IMR-90 (cell line): ENCODE measurements around the gene SLC44A1. TPM values are rescaled to one million over a fixed set of nuclear protein-coding genes. Genes with fewer than 3 reads are reported as not detected.

ENCODE experiments used
- ATAC-seq: fragments of 200-7000 bp; cut with Tn5 transposase; 2 replicates; pipeline ENCODE4 v1.9.1; 2020; ENCODE audit warnings: low read depth, mild to moderate bottlenecking, moderate library complexity
- BruUV-seq: library from RNA; stranded (reverse); fragments of 400-500 nt; replicated peaks from 2 replicates; lab custom pipeline; 2021; lab: Mats Ljungman, UMichigan
- CTCF ChIA-PET: fragments of 300-600 bp; formaldehyde crosslinking; extraction: SDS; loops from one replicate; lab custom pipeline; 2021; ENCODE audit warnings: antibody characterized with exemption; lab: Yijun Ruan, JAX
- POLR2A ChIA-PET: fragments of 300-600 bp; sonication (Branson Sonifier 250); formaldehyde crosslinking; loops from one replicate; lab custom pipeline; 2022; ENCODE audit warnings: antibody characterized with exemption; ENCODE audit not compliant: unreplicated experiment; lab: Charles Lee
- DNase-seq: peaks from one replicate; pipeline ENCODE4 v3.0.0; 2013
- H2AFZ ChIP-seq: replicated peaks from 2 replicates; pipeline ENCODE3; 2013; ENCODE audit warnings: low read length, mild to moderate bottlenecking; ENCODE audit not compliant: poor library complexity
- H2AK5ac ChIP-seq: 2 replicates; pipeline ENCODE4 v1.6.1; 2013; ENCODE audit warnings: low read depth, low read length, inconsistent platforms
- H2AK9ac ChIP-seq: replicated peaks from 2 replicates; pipeline ENCODE3; 2013; ENCODE audit warnings: mild to moderate bottlenecking, low read depth, low read length, moderate library complexity; ENCODE audit not compliant: poor library complexity
- H2BK120ac ChIP-seq: 2 replicates; pipeline ENCODE4 v1.6.1; 2013; ENCODE audit warnings: low read depth, low read length, inconsistent platforms
- H2BK15ac ChIP-seq: 3 replicates; pipeline ENCODE4 v1.6.1; 2013; ENCODE audit warnings: low read depth, low read length, inconsistent platforms
- H2BK20ac ChIP-seq: 2 replicates; pipeline ENCODE4 v1.6.1; 2013; ENCODE audit warnings: low read depth, mild to moderate bottlenecking, inconsistent platforms, low read length, moderate library complexity
- H2BK5ac ChIP-seq: 2 replicates; pipeline ENCODE4 v1.6.1; 2013; ENCODE audit warnings: mild to moderate bottlenecking, low read depth, low read length, inconsistent platforms; ENCODE audit not compliant: poor library complexity, severe bottlenecking
- H3K14ac ChIP-seq: replicated peaks from 2 replicates; pipeline ENCODE4 v1.6.1; 2013; ENCODE audit warnings: low read depth, low read length, inconsistent platforms
- H3K18ac ChIP-seq: 2 replicates; pipeline ENCODE4 v1.6.1; 2013; ENCODE audit warnings: low read depth, low read length, control low read depth
- H3K23ac ChIP-seq: 2 replicates; pipeline ENCODE4 v1.6.1; 2013; ENCODE audit warnings: low read depth, low read length, inconsistent platforms
- H3K27ac ChIP-seq: 2 replicates; pipeline ENCODE4 v1.5.1; 2013; ENCODE audit warnings: mild to moderate bottlenecking, control low read depth, low read length; ENCODE audit not compliant: insufficient read depth
- H3K27me3 ChIP-seq: 2 replicates; pipeline ENCODE4 v1.6.1; 2013; ENCODE audit warnings: low read length; ENCODE audit not compliant: control insufficient read depth, insufficient read depth
- H3K36me3 ChIP-seq: 2 replicates; pipeline ENCODE4 v1.6.1; 2013; ENCODE audit warnings: low read length, mixed read lengths; ENCODE audit not compliant: control insufficient read depth, insufficient read depth
- H3K4ac ChIP-seq: 2 replicates; pipeline ENCODE4 v1.6.1; 2013; ENCODE audit warnings: low read depth, low read length, inconsistent platforms
- H3K4me1 ChIP-seq: 2 replicates; pipeline ENCODE4 v1.6.1; 2013; ENCODE audit warnings: low read length, mixed read lengths; ENCODE audit not compliant: control insufficient read depth, insufficient read depth
- H3K4me2 ChIP-seq: 2 replicates; pipeline ENCODE4 v1.6.1; 2013; ENCODE audit warnings: low read depth, mild to moderate bottlenecking, control low read depth, low read length, moderate library complexity
- H3K4me3 ChIP-seq: 2 replicates; pipeline ENCODE4 v1.5.1; 2013; ENCODE audit warnings: low read depth, mild to moderate bottlenecking, control low read depth, low read length, moderate library complexity; ENCODE audit not compliant: insufficient read depth
- H3K56ac ChIP-seq: 2 replicates; pipeline ENCODE4 v1.6.1; 2013; ENCODE audit warnings: low read length, inconsistent platforms; ENCODE audit not compliant: insufficient read depth; ENCODE audit errors: extremely low read depth
- H3K79me1 ChIP-seq, 2 experiments: 2 replicates each; pipeline ENCODE4 v1.6.1; 2013; ENCODE audit warnings: low read length in 2 of 2, inconsistent platforms in 1 of 2, low read depth in 1 of 2
- H3K9ac ChIP-seq: 2 replicates; pipeline ENCODE4 v1.6.1; 2013; ENCODE audit warnings: low read depth, low read length, control low read depth
- H3K9me1 ChIP-seq: 2 replicates; pipeline ENCODE4 v1.6.1; 2013; ENCODE audit warnings: low read length, inconsistent platforms; ENCODE audit not compliant: insufficient read depth
- H3K9me3 ChIP-seq: 2 replicates; pipeline ENCODE4 v1.6.1; 2013; ENCODE audit warnings: low read length; ENCODE audit not compliant: control insufficient read depth, insufficient read depth
- H4K20me1 ChIP-seq: 2 replicates; pipeline ENCODE4 v1.6.1; 2013; ENCODE audit warnings: low read length, inconsistent platforms; ENCODE audit not compliant: insufficient read depth
- H4K5ac ChIP-seq: 2 replicates; pipeline ENCODE4 v1.6.1; 2013; ENCODE audit warnings: mild to moderate bottlenecking, low read depth, low read length, control low read depth
- H4K8ac ChIP-seq, 2 experiments: 2 replicates each; pipeline ENCODE4 v1.6.1; 2013; ENCODE audit warnings: low read depth in 2 of 2, low read length in 2 of 2, control low read depth in 1 of 2, inconsistent platforms in 1 of 2
- H4K91ac ChIP-seq: 2 replicates; pipeline ENCODE4 v1.6.1; 2013; ENCODE audit warnings: low read depth, low read length, inconsistent platforms; ENCODE audit not compliant: insufficient read depth
- BHLHE40 ChIP-seq: fragments of 150-350 bp; IDR thresholded peaks from 2 replicates; pipeline ENCODE4 v1.6.1; 2016; ENCODE audit warnings: mild to moderate bottlenecking, low read depth, low read length
- CEBPB ChIP-seq: IDR thresholded peaks from 2 replicates; pipeline ENCODE4 v1.6.1; 2012; ENCODE audit warnings: low read depth, low read length, improper control_type of control experiment
- CHD1 ChIP-seq: IDR thresholded peaks from 2 replicates; pipeline ENCODE4 v1.6.1; 2012; ENCODE audit warnings: low read depth, low read length, improper control_type of control experiment
- CTCF ChIP-seq: conservative IDR thresholded peaks from 2 replicates; pipeline ENCODE4 v1.5.1; 2012; ENCODE audit warnings: mild to moderate bottlenecking, low read depth, low read length, improper control_type of control experiment
- FOS ChIP-seq: fragments of 150-350 bp; IDR thresholded peaks from 2 replicates; pipeline ENCODE4 v1.6.1; 2016; ENCODE audit warnings: low read depth, low read length
- MAFK ChIP-seq: IDR thresholded peaks from 2 replicates; pipeline ENCODE4 v1.6.1; 2012; ENCODE audit warnings: low read depth, low read length, improper control_type of control experiment
- MXI1 ChIP-seq: IDR thresholded peaks from 2 replicates; pipeline ENCODE4 v1.6.1; 2012; ENCODE audit warnings: low read depth, mild to moderate bottlenecking, low read length, moderate library complexity, borderline replicate concordance
- NFE2L2 ChIP-seq: fragments of 150-350 bp; IDR thresholded peaks from 2 replicates; pipeline ENCODE4 v1.6.1; 2016; ENCODE audit warnings: low read depth, mild to moderate bottlenecking, low read length
- POLR2A ChIP-seq: IDR thresholded peaks from 2 replicates; pipeline ENCODE4 v1.6.1; 2012; ENCODE audit warnings: mild to moderate bottlenecking, low read depth, low read length
- RCOR1 ChIP-seq: IDR thresholded peaks from 2 replicates; pipeline ENCODE4 v1.6.1; 2012; ENCODE audit warnings: mild to moderate bottlenecking, low read length, improper control_type of control experiment; ENCODE audit not compliant: insufficient replicate concordance
- WGBS, 2 experiments: methylation state at CpG; one replicate each; pipeline versions ENCODE4 v1.1.5 to v1.1.7; 2013; ENCODE audit warnings: missing lambda C conversion rate in 2 of 2; ENCODE audit not compliant: insufficient read length in 1 of 2; ENCODE audit errors: extremely low coverage in 2 of 2; 5-methylcytosine and 5-hydroxymethylcytosine counted together
- dilution Hi-C: fragments of 300-500 bp; cut with HindIII; formaldehyde crosslinking; loops from one replicate; pipeline ENCODE4 v1.14.3; 2018; ENCODE audit warnings: low sequenced_read_pairs; ENCODE audit not compliant: unreplicated experiment
- in situ Hi-C: fragments of 300-500 bp; cut with MboI; formaldehyde crosslinking; loops from 3 replicates; pipeline ENCODE4 v1.14.3; 2019; ENCODE audit warnings: low sequenced_read_pairs, inconsistent platforms, mixed read lengths
- intact Hi-C: fragments of 100-400 bp; cut with micrococcal nuclease; formaldehyde crosslinking; loops from 2 replicates; pipeline ENCODE4 v1.10.0; 2022
- polyA plus RNA-seq, 3 experiments: library from polyadenylated mRNA; depleted of rRNA; stranded (reverse); fragments of >200 nt; gene quantifications; 2 replicates each; pipeline ENCODE4 v1.2.3, GENCODE V29; 2012; ENCODE audit warnings: low replicate concordance in 1 of 3
- total RNA-seq: library from RNA; depleted of rRNA; stranded (reverse); fragments of >200 nt; gene quantifications from 2 replicates; pipeline ENCODE4 v1.2.3, GENCODE V29; 2012

Gene SLC44A1
- total and polyA plus RNA-seq, 2 of the 4 experiments (the other 2 are of a cell fraction) = 5.2 to 21.7 TPM

GRCh38 chr9:105376893-105377292 is 132.4 kb downstream of the SLC44A1 start:
- H2BK120ac ChIP-seq = no peak overlapping the region
- no peak overlapping the region for H3K23ac ChIP-seq
- H3K14ac ChIP-seq = no peak overlapping the region
- CTCF ChIA-PET = no interaction called here
- BruUV-seq = no TSS peak
- dilution Hi-C loops (no loop called here), in situ Hi-C loops (loop anchor here (25.0 kb wide), 1 partner anchor 110 kb away; no protein-coding TSS in a partner anchor), intact Hi-C loops (no loop called here)
- no peak overlapping the region for H2BK5ac ChIP-seq
- no peak overlapping the region for H3K9ac ChIP-seq
- no peak overlapping the region for H2BK15ac ChIP-seq
- no peak overlapping the region for H2BK20ac ChIP-seq
- no CpG with 5 or more reads among the region's 1 CpG for WGBS, 2 experiments
- H3K4me1 ChIP-seq = no peaks in the 10 kb centered on the region
- no peak overlapping the region for H4K8ac ChIP-seq
- no peak overlapping the region for H3K56ac ChIP-seq
- no peaks in the 10 kb centered on the region for H3K9me1 ChIP-seq
- H2AK9ac ChIP-seq = no peak overlapping the region
- no peak overlapping the region for H3K27ac ChIP-seq
- no peak overlapping the region for H2AFZ ChIP-seq
- no peaks in the 10 kb centered on the region for H4K20me1 ChIP-seq
- TF ChIP-seq CHD1 = no peak
- no peak for TF ChIP-seq MAFK
- no peak for TF ChIP-seq CTCF
- no peak for TF ChIP-seq RCOR1
- TF ChIP-seq CEBPB = no peak
- TF ChIP-seq BHLHE40 = no peak
- no peak for TF ChIP-seq FOS
- TF ChIP-seq NFE2L2 = no peak
- TF ChIP-seq POLR2A = no peak
- TF ChIP-seq MXI1 = no peak
- no peaks in the 10 kb centered on the region for H3K27me3 ChIP-seq
- no peak overlapping the region for H3K4me2 ChIP-seq
- H3K4ac ChIP-seq = no peak overlapping the region
- H3K18ac ChIP-seq = no peak overlapping the region
- POLR2A ChIA-PET = no interaction called here
- H3K36me3 ChIP-seq = peaks cover 3% of the 10 kb centered on the region; the same call in 1 of the 2 replicates
- ATAC-seq (no peak), DNase-seq (no peak)
- H3K4me3 ChIP-seq = no peak overlapping the region
- H4K5ac ChIP-seq = no peak overlapping the region
- no peaks in the 10 kb centered on the region for H3K79me1 ChIP-seq
- H4K91ac ChIP-seq = no peak overlapping the region
- no peak overlapping the region for H2AK5ac ChIP-seq
- no peaks in the 10 kb centered on the region for H3K9me3 ChIP-seq
